Fibroblast of villous mesenchyme (primary cell): ENCODE data around the gene BCR. TPM values are rescaled to one million over a fixed set of nuclear protein-coding genes. Genes with fewer than 3 reads are reported as not detected.
"Not testable (repeated sequence)": the region's sequence is repeated elsewhere in the genome, so short reads cannot be mapped to it uniquely, and the experiment has no call there.

Experiments
- DNase-seq: peaks from one replicate; pipeline ENCODE4 v3.0.0-alpha.2; 2010; ENCODE audit warnings: low read depth
- H3K4me3 ChIP-seq: 2 replicates; pipeline ENCODE4 v1.5.1; 2011; ENCODE audit warnings: low read depth, mild to moderate bottlenecking, low read length
- total RNA-seq: library from RNA; depleted of rRNA; stranded (reverse); fragments of >200 nt; gene quantifications from 2 replicates; pipeline ENCODE4 v1.2.3, GENCODE V29; 2012
- TF ChIP-seq, protein P1 (sequence below): IDR thresholded peaks from 2 replicates; pipeline ENCODE4 v1.5.1; 2012; ENCODE audit warnings: low read depth, mild to moderate bottlenecking, low read length; ENCODE audit not compliant: insufficient read depth

The BCR gene
- total RNA-seq, 1 donor: 36.7 TPM

DNA sequence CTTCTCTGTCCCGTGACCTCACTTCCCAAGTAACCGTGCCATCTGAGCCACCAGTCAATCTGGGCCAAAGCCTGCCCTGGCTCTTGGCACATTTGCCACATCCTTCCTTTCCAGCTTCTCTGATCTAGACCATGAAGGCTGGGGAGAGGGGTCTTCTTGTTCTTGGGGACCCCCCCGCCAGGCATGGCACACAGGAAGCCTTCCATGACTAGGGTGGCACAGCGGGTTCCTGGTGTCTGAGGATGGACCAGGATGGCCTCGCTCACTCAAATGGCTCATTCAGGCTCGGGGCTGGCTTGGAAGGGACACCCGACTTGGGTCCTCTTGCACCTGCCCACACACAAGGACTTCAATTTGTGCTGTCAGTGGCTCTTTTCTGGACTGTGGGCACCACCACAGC is 121.3 kb downstream of the BCR start:
- TF ChIP-seq, protein P1, sequence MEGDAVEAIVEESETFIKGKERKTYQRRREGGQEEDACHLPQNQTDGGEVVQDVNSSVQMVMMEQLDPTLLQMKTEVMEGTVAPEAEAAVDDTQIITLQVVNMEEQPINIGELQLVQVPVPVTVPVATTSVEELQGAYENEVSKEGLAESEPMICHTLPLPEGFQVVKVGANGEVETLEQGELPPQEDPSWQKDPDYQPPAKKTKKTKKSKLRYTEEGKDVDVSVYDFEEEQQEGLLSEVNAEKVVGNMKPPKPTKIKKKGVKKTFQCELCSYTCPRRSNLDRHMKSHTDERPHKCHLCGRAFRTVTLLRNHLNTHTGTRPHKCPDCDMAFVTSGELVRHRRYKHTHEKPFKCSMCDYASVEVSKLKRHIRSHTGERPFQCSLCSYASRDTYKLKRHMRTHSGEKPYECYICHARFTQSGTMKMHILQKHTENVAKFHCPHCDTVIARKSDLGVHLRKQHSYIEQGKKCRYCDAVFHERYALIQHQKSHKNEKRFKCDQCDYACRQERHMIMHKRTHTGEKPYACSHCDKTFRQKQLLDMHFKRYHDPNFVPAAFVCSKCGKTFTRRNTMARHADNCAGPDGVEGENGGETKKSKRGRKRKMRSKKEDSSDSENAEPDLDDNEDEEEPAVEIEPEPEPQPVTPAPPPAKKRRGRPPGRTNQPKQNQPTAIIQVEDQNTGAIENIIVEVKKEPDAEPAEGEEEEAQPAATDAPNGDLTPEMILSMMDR: no peak
- no peak overlapping the region for H3K4me3 ChIP-seq
- DNase-seq: no peak

DNA sequence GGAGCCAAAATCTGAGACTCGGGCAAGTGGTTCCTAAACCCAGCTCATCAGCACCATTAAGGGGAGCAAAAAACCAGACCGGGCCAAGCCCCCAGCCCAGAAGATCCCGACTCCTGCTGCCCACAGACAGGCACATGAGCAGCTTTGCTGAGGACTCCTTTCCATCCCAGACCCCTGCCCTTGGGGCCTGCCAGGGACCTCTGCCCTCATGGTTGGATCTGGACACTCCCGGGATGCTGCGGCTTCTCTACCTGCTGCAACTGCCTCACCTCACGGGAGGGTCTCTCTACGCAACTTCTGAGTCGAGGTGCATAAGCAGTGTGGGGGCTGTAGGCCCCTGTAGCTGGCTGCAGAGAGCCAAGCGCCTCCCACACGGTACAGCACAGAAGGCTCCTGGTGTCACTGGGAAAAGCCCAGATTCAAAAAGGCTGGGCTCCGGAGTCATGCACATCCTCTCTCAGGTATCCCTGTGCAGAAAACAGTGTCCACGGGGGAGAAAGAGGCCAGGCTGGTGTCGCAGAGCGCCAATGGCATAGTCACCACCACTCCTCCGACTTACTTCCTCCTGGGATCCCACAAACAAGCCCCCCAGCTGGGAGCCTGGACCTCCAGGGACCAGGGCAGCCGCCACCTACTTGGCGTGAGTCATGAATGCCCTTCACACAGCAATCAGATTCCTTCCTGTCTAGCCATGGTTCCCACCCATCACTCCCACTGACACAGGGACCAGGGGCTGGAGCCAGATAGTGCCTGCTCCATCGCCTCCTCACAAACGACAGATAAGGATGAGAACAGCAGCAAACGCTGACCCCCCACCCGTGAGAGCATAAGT is 122.1 kb downstream of the BCR start:
- H3K4me3 ChIP-seq: no peak overlapping the region
- DNase-seq: no peak
- TF ChIP-seq, protein P1: no peak

GRCh38 chr22:23305321-23305910 is 125.1 kb downstream of the BCR start:
- DNase-seq: peak; percentile 36
- TF ChIP-seq, protein P1: no peak
- no peak overlapping the region for H3K4me3 ChIP-seq

DNA sequence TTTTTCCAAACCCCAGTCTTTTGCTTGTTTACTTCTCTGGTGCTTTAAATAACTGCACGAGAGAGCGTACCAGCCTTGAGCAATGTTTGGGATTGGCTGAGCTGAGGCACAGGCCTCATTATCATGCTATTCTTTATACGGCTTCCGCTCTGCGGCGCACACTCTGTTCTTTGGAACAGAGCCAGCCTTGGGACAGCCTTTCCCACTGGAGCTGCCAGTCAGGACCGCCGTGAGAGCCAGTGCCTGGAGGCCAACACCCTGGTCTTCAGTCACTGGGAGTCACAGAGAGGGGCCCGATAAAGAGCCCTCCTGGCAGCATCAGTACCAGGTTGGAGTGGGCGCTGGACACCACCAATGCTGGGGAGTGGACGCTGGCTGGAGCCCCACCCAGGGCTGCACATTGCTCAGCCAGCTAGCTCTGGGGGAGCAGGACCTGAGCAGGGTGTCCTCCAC is 125.6 kb downstream of the BCR start:
- no peak overlapping the region for H3K4me3 ChIP-seq
- DNase-seq: peak; percentile 94
- TF ChIP-seq, protein P1: no peak

DNA sequence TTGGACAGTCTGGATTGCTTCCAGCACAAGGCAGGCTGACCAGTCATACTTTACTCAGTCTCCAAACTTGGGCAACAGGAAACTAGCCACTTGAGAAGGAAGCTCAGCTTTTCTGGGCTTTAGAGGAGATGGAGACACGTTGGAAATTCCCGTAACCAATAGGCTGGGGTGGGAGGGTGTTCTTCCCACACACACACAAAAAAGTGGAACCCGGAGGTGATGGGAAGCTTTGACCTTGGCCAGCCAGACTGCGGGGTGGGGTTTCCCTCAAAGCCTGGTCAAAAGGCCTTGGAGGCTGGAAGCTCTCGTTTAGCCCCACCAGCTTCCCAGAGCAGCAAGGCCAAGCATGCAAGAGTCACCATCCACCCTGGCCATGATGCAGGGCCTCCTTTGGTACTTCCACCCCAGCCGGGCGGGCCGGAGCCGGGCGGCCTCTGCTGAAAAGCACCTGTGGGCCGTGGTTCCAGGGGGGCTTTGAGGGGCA is 126.2 kb downstream of the BCR start:
- peak; percentile 69 for DNase-seq
- TF ChIP-seq, protein P1: no peak

DNA sequence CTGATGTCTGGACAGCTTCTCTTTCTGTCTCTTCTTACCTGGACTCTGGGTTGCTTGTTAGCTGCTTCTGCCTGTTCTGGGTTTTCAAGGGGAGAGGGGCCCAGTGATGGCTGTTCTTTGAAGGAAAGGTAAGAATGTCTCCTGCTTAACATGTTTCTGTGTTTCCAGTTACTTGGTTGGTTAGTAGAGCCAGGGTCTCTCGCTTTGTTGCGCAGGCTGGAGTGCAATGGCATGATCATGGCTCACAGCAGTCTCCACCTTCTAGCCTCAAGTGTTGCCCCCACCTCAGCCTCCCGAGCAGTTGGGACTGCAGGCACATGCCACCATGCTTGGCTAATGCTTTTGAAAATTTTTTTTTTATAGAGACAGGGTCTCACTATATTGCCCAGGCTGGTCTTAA is 126.6 kb downstream of the BCR start:
- H3K4me3 ChIP-seq: no peak overlapping the region
- TF ChIP-seq, protein P1: no peak
- no peak for DNase-seq

More for the DNA sequence above, 126.2 kb downstream of the BCR start:
- no peak overlapping the region for H3K4me3 ChIP-seq

GRCh38 chr22:23307511-23307910 is 127.2 kb downstream of the BCR start:
- not testable (repeated sequence) for H3K4me3 ChIP-seq, DNase-seq

GRCh38 chr22:23309261-23309660 is 129.0 kb downstream of the BCR start:
- DNase-seq, H3K4me3 ChIP-seq: not testable (repeated sequence)

GRCh38 chr22:23310443-23311097 is 130.3 kb downstream of the BCR start:
- H3K4me3 ChIP-seq, DNase-seq: not testable (repeated sequence)

GRCh38 chr22:23311635-23312420 is 131.5 kb downstream of the BCR start:
- H3K4me3 ChIP-seq, DNase-seq: not testable (repeated sequence)
